ENCODE data around the gene ASPHD1. TPM values are rescaled to one million over a fixed set of nuclear protein-coding genes. Genes with fewer than 3 reads are reported as not detected.

Gene ASPHD1
- polyA plus RNA-seq, 1 of the 3 experiments (the other 2 are of a cell fraction) = 35.1 TPM

- TF ChIP-seq SMC3 (IDR thresholded peaks at IDR 0.05; ENCODE audit: low read depth, low read length) = no peak
- TF ChIP-seq EZH2phosphoT487 (IDR thresholded peaks at IDR 0.05; ENCODE audit: borderline replicate concordance, low read depth) = no peak
- peak; percentile 15; the same call in 1 of the 2 replicates for TF ChIP-seq PBX3 (IDR thresholded peaks at IDR 0.05)
- peak; percentile 26; the same call in 1 of the 2 replicates for TF ChIP-seq FOXJ3 (CRISPR knock-in tag; IDR thresholded peaks at IDR 0.05)
- TF ChIP-seq RXRA (IDR thresholded peaks at IDR 0.05; ENCODE audit: borderline replicate concordance, low read depth) = no peak
- no peak for TF ChIP-seq YY1 (IDR thresholded peaks at IDR 0.05; ENCODE audit: low read depth)
- TF ChIP-seq RCOR1 (IDR thresholded peaks at IDR 0.05; ENCODE audit: low read length) = no peak
- no peak for TF ChIP-seq FOXM1 (IDR thresholded peaks at IDR 0.05; ENCODE audit: low read depth)
- TF ChIP-seq NFIC (IDR thresholded peaks at IDR 0.05; ENCODE audit: borderline replicate concordance) = no peak
- peak; percentile 39; the same call in 1 of the 2 replicates for TF ChIP-seq TCF12 (IDR thresholded peaks at IDR 0.05)
- TF ChIP-seq MAX (IDR thresholded peaks at IDR 0.05; ENCODE audit: low read depth) = peak; percentile 96
- TF ChIP-seq GABPA (IDR thresholded peaks at IDR 0.05; ENCODE audit: low read depth) = no peak; the same call in 1 of the 2 replicates
- TF ChIP-seq USF2 (IDR thresholded peaks at IDR 0.05; ENCODE audit: borderline replicate concordance, low read depth, low read length) = no peak
These were observed at the start of gene ASPHD1 (continued) for GRCh38 chr16:29900102-29900887.

GRCh38 chr16:29850998-29851397 is 49.3 kb upstream of the ASPHD1 start:
- H3K79me2 ChIP-seq (ENCODE audit: insufficient read depth) = no peaks in the 10 kb centered on the region
- peaks cover 34% of the 10 kb centered on the region for H3F3A ChIP-seq (replicated peaks; ENCODE audit: insufficient read depth)
- peaks cover 0 to 3% of the 10 kb centered on the region in 2 experiments; a peak in 1 of 4 replicates for H3K4me1 ChIP-seq (ENCODE audit: control insufficient read depth in 1 of 2, insufficient read depth in 2 of 2, low read depth in 1 of 2, low read length in 1 of 2)
- no peaks in the 10 kb centered on the region for H3K9me2 ChIP-seq
- peaks cover 10 to 11% of the 10 kb centered on the region in 2 experiments for H3K36me3 ChIP-seq (replicated peaks in 1 of 2; ENCODE audit: control insufficient read depth in 1 of 2, insufficient read depth in 2 of 2, low read length in 1 of 2)
- H3K4me2 ChIP-seq = no peak overlapping the region
- H4K20me1 ChIP-seq (ENCODE audit: insufficient read depth) = no peaks in the 10 kb centered on the region
- no peak for DNase-seq
- no peak overlapping the region for H3K27ac ChIP-seq (ENCODE audit: low read depth in 2 of 2, low read length in 1 of 2)
- H3K9me3 ChIP-seq = no peaks in the 10 kb centered on the region
- ChIA-PET POLR2A (no interaction called here), CTCF (interaction anchor here (0.6 to 1.2 kb wide), 4 partner anchors 9 to 906 kb away, joined by 3 to 4 read pairs (median 4); no protein-coding TSS in a partner anchor)
- no peak overlapping the region for H3K9ac ChIP-seq
- TF ChIP-seq CHD2 (IDR thresholded peaks at IDR 0.05; ENCODE audit: low read length, partially characterized antibody) = no peak
- no peak for TF ChIP-seq MAX (IDR thresholded peaks at IDR 0.05; ENCODE audit: low read depth)
- no peak for TF ChIP-seq PBX3 (IDR thresholded peaks at IDR 0.05)
- no peak for TF ChIP-seq SMC3 (IDR thresholded peaks at IDR 0.05; ENCODE audit: low read depth, low read length)
- no peak for TF ChIP-seq MEF2A (IDR thresholded peaks at IDR 0.05; ENCODE audit: borderline replicate concordance, low read depth)
- no peak for TF ChIP-seq JUND (IDR thresholded peaks at IDR 0.05)
- no peak for TF ChIP-seq POLR2AphosphoS5 (IDR thresholded peaks at IDR 0.05; ENCODE audit: low read depth, low read length)
- TF ChIP-seq RAD21 (IDR thresholded peaks at IDR 0.05; ENCODE audit: low read length) = no peak
- TF ChIP-seq TCF12 (IDR thresholded peaks at IDR 0.05) = no peak
- TF ChIP-seq GATA2 (CRISPR knock-in tag; IDR thresholded peaks at IDR 0.05) = no peak
- TF ChIP-seq USF1 (IDR thresholded peaks at IDR 0.05; ENCODE audit: borderline replicate concordance, low read depth) = no peak
- TF ChIP-seq NFIC (IDR thresholded peaks at IDR 0.05; ENCODE audit: borderline replicate concordance) = no peak
- TF ChIP-seq TEAD4 (IDR thresholded peaks at IDR 0.05; ENCODE audit: borderline replicate concordance, insufficient read depth) = no peak
- TF ChIP-seq ELF1 (IDR thresholded peaks at IDR 0.05) = no peak
- TF ChIP-seq RCOR1 (IDR thresholded peaks at IDR 0.05; ENCODE audit: low read length) = no peak
- no peak for TF ChIP-seq IRF3 (IDR thresholded peaks at IDR 0.05; ENCODE audit: low read depth, low read length)
- TF ChIP-seq FOXM1 (IDR thresholded peaks at IDR 0.05; ENCODE audit: low read depth) = no peak
- H3K27me3 ChIP-seq (ENCODE audit: insufficient read depth) = no peaks in the 10 kb centered on the region
- no peak overlapping the region for H2AFZ ChIP-seq (ENCODE audit: low read depth)
- WGBS (ENCODE audit: low lambda C conversion rate) = 95% methylated on average over 2 of the region's 3 CpGs
- no peak overlapping the region for H3K4me3 ChIP-seq (ENCODE audit: low read depth in 2 of 2, low read length in 1 of 2)

Data from SK-N-SH (cell line).